Astrocyte (in vitro differentiated cells and primary cell): Measurements from ENCODE around the gene APOM. TPM values are rescaled to one million over a fixed set of nuclear protein-coding genes. Genes with fewer than 3 reads are reported as not detected.

Experiments used
- DNase-seq: peaks from one replicate; pipeline ENCODE4 v3.0.0-alpha.2; 2010; ENCODE audit warnings: low read depth
- FAIRE-seq: peaks from 2 replicates; lab custom pipeline; 2011; peaks lifted over from hg19 to GRCh38; lab: Jason Lieb, UNC
- H2AFZ ChIP-seq: 2 replicates; pipeline ENCODE4 v1.6.0; 2012; ENCODE audit warnings: low read depth, low read length, inconsistent platforms
- H3K27ac ChIP-seq: 2 replicates; pipeline ENCODE4 v1.5.1; 2011; ENCODE audit warnings: low read depth, low read length, inconsistent platforms
- H3K27me3 ChIP-seq: 2 replicates; pipeline ENCODE4 v1.6.0; 2011; ENCODE audit warnings: low read length, inconsistent platforms; ENCODE audit not compliant: insufficient read depth
- H3K36me3 ChIP-seq: 2 replicates; pipeline ENCODE4 v1.5.1; 2011; ENCODE audit warnings: low read length, inconsistent platforms; ENCODE audit not compliant: insufficient read depth
- H3K4me1 ChIP-seq: 2 replicates; pipeline ENCODE4 v1.5.1; 2011; ENCODE audit warnings: low read length, inconsistent platforms; ENCODE audit not compliant: insufficient read depth
- H3K4me2 ChIP-seq: 2 replicates; pipeline ENCODE4 v1.6.0; 2012; ENCODE audit warnings: low read length, inconsistent platforms
- H3K4me3 ChIP-seq: 2 replicates; pipeline ENCODE4 v1.5.1; 2011; ENCODE audit warnings: low read depth, mild to moderate bottlenecking, low read length, inconsistent platforms; ENCODE audit not compliant: insufficient read depth
- H3K79me2 ChIP-seq: 2 replicates; pipeline ENCODE4 v1.6.0; 2012; ENCODE audit warnings: mild to moderate bottlenecking, low read length, inconsistent platforms; ENCODE audit not compliant: insufficient read depth
- H3K9ac ChIP-seq: 2 replicates; pipeline ENCODE4 v1.6.0; 2012; ENCODE audit warnings: mild to moderate bottlenecking, low read length, inconsistent platforms
- H3K9me3 ChIP-seq: 2 replicates; pipeline ENCODE4 v1.5.1; 2012; ENCODE audit warnings: low read depth, mild to moderate bottlenecking, low read length, inconsistent platforms; ENCODE audit not compliant: insufficient read depth
- H4K20me1 ChIP-seq: 2 replicates; pipeline ENCODE4 v1.6.0; 2012; ENCODE audit warnings: low read length, inconsistent platforms; ENCODE audit not compliant: insufficient read depth
- H3K27ac Mint-ChIP-seq: one replicate; pipeline ENCODE4 v1.8.0; 2021; ENCODE audit warnings: mild to moderate bottlenecking, mixed read lengths; ENCODE audit not compliant: unreplicated experiment
- H3K27me3 Mint-ChIP-seq: one replicate; pipeline ENCODE4 v1.8.0; 2021; ENCODE audit warnings: low read depth, mixed read lengths; ENCODE audit not compliant: unreplicated experiment
- H3K36me3 Mint-ChIP-seq: one replicate; pipeline ENCODE4 v1.8.0; 2021; ENCODE audit warnings: low read depth, mixed read lengths; ENCODE audit not compliant: unreplicated experiment
- H3K4me1 Mint-ChIP-seq: one replicate; pipeline ENCODE4 v1.8.0; 2021; ENCODE audit warnings: low read depth, mixed read lengths; ENCODE audit not compliant: unreplicated experiment
- H3K4me3 Mint-ChIP-seq: one replicate; pipeline ENCODE4 v1.8.0; 2021; ENCODE audit warnings: mild to moderate bottlenecking, moderate library complexity, mixed read lengths; ENCODE audit not compliant: unreplicated experiment
- H3K9me3 Mint-ChIP-seq: one replicate; pipeline ENCODE4 v1.8.0; 2021; ENCODE audit warnings: mild to moderate bottlenecking, mixed read lengths; ENCODE audit not compliant: unreplicated experiment
- EZH2 ChIP-seq: IDR thresholded peaks from 2 replicates; pipeline ENCODE4 v1.6.1; 2012; ENCODE audit warnings: mild to moderate bottlenecking, low read length, inconsistent platforms; ENCODE audit not compliant: insufficient read depth
- total RNA-seq: library from RNA; stranded (reverse); gene quantifications from 2 replicates; pipeline ENCODE4 v1.2.1, GENCODE V29; 2021
- TF ChIP-seq, protein P1 (sequence below): IDR thresholded peaks from 2 replicates; pipeline ENCODE4 v1.5.1; 2011; ENCODE audit warnings: low read depth, mild to moderate bottlenecking, inconsistent platforms, low read length, moderate library complexity; ENCODE audit not compliant: insufficient read depth

The APOM gene
- total RNA-seq, 1 donor from 2014 or later: 0.89 TPM

- Mint-ChIP-seq H3K9me3 (no peaks in the 10 kb centered on the region), H3K4me3 (no peak overlapping the region), H3K4me1 (peaks cover 11% of the 10 kb centered on the region), H3K27ac (no peak overlapping the region), H3K27me3 (peaks cover 6% of the 10 kb centered on the region), H3K36me3 (peaks cover 32% of the 10 kb centered on the region)
- DNase-seq (no peak), FAIRE-seq (no peak)
- no peaks in the 10 kb centered on the region for H3K27me3 ChIP-seq
- TF ChIP-seq EZH2: no peak
- TF ChIP-seq, protein P1, sequence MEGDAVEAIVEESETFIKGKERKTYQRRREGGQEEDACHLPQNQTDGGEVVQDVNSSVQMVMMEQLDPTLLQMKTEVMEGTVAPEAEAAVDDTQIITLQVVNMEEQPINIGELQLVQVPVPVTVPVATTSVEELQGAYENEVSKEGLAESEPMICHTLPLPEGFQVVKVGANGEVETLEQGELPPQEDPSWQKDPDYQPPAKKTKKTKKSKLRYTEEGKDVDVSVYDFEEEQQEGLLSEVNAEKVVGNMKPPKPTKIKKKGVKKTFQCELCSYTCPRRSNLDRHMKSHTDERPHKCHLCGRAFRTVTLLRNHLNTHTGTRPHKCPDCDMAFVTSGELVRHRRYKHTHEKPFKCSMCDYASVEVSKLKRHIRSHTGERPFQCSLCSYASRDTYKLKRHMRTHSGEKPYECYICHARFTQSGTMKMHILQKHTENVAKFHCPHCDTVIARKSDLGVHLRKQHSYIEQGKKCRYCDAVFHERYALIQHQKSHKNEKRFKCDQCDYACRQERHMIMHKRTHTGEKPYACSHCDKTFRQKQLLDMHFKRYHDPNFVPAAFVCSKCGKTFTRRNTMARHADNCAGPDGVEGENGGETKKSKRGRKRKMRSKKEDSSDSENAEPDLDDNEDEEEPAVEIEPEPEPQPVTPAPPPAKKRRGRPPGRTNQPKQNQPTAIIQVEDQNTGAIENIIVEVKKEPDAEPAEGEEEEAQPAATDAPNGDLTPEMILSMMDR: no peak
- no peak overlapping the region for H3K9ac ChIP-seq
- H2AFZ ChIP-seq: no peak overlapping the region
- H3K79me2 ChIP-seq: no peaks in the 10 kb centered on the region
- peaks cover 5% of the 10 kb centered on the region for H3K4me1 ChIP-seq
- no peak overlapping the region for H3K4me2 ChIP-seq
- no peak overlapping the region for H3K4me3 ChIP-seq
- H3K36me3 ChIP-seq: peaks cover 26% of the 10 kb centered on the region
- no peaks in the 10 kb centered on the region for H3K9me3 ChIP-seq
- peaks cover 3% of the 10 kb centered on the region for H4K20me1 ChIP-seq
- no peak overlapping the region for H3K27ac ChIP-seq
Measured at GRCh38 chr6:31687321-31687720, 31.6 kb downstream of the APOM start.

GRCh38 chr6:31687860-31688693 lies 32.4 kb downstream of the APOM start:
- no peak for DNase-seq
- TF ChIP-seq EZH2: no peak
- TF ChIP-seq, protein P1: no peak
- Histone ChIP-seq H3K4me3 (no peak overlapping the region), H3K4me1 (peaks cover 5% of the 10 kb centered on the region), H3K27me3 (no peaks in the 10 kb centered on the region), H4K20me1 (peaks cover 3% of the 10 kb centered on the region), H3K4me2 (no peak overlapping the region), H3K27ac (no peak overlapping the region), H3K36me3 (peaks cover 28% of the 10 kb centered on the region), H3K9me3 (no peaks in the 10 kb centered on the region), H2AFZ (no peak overlapping the region), H3K79me2 (no peaks in the 10 kb centered on the region), H3K9ac (no peak overlapping the region)
- H3K4me3 Mint-ChIP-seq: no peak overlapping the region
- peaks cover 11% of the 10 kb centered on the region for H3K4me1 Mint-ChIP-seq
- H3K9me3 Mint-ChIP-seq: no peaks in the 10 kb centered on the region
- H3K36me3 Mint-ChIP-seq: peaks cover 32% of the 10 kb centered on the region
- peaks cover 5% of the 10 kb centered on the region for H3K27me3 Mint-ChIP-seq
- H3K27ac Mint-ChIP-seq: no peak overlapping the region
- no peak for FAIRE-seq
